Fibroblast of lung (primary cell): ENCODE results near the gene CLMN. TPM values are rescaled to one million over a fixed set of nuclear protein-coding genes. Genes with fewer than 3 reads are reported as not detected.

Experiments used
- DNase-seq, 2 donors: peaks; one replicate each; pipeline versions ENCODE4 v3.0.0 to v3.0.0-alpha.2; 2010; ENCODE audit warnings: low read depth in 2 of 2
- H2AFZ ChIP-seq: 2 replicates; pipeline ENCODE4 v1.5.1; 2012; ENCODE audit warnings: low read length, control low read depth, inconsistent platforms
- H3K27ac ChIP-seq: 2 replicates; pipeline ENCODE4 v1.5.1; 2011; ENCODE audit warnings: low read length, control low read depth; ENCODE audit not compliant: insufficient read depth
- H3K27me3 ChIP-seq: 2 replicates; pipeline ENCODE4 v1.5.1; 2011; ENCODE audit warnings: mild to moderate bottlenecking, low read length; ENCODE audit not compliant: control insufficient read depth, insufficient read depth
- H3K36me3 ChIP-seq: 2 replicates; pipeline ENCODE4 v1.5.1; 2011; ENCODE audit warnings: low read length; ENCODE audit not compliant: control insufficient read depth, insufficient read depth
- H3K4me1 ChIP-seq: 2 replicates; pipeline ENCODE4 v1.5.1; 2011; ENCODE audit warnings: low read length; ENCODE audit not compliant: control insufficient read depth, insufficient read depth; ENCODE audit errors: extremely low read depth
- H3K4me2 ChIP-seq: 2 replicates; pipeline ENCODE4 v1.5.1; 2011; ENCODE audit warnings: low read length, control low read depth; ENCODE audit not compliant: insufficient read depth; ENCODE audit errors: extremely low read depth
- H3K4me3 ChIP-seq, 4 experiments: fragments of 200-600 bp in 1 of 4; sonication (generic) in 1 of 4; replicated peaks in 1 of 4; 2 replicates each; pipeline ENCODE4 v1.5.1; 2011 to 2016; ENCODE audit warnings: low read length in 4 of 4, low read depth in 3 of 4, mild to moderate bottlenecking in 3 of 4, control low read depth in 2 of 4, inconsistent platforms in 1 of 4, mixed read lengths in 1 of 4; ENCODE audit not compliant: insufficient read depth in 1 of 4; ENCODE audit errors: control extremely low read depth in 1 of 4
- H3K79me2 ChIP-seq: 2 replicates; pipeline ENCODE4 v1.5.1; 2012; ENCODE audit warnings: mild to moderate bottlenecking, low read length, inconsistent platforms; ENCODE audit not compliant: control insufficient read depth, insufficient read depth
- H3K9ac ChIP-seq: 2 replicates; pipeline ENCODE4 v1.5.1; 2011; ENCODE audit warnings: mild to moderate bottlenecking, low read length, control low read depth; ENCODE audit not compliant: insufficient read depth
- H3K9me3 ChIP-seq: 2 replicates; pipeline ENCODE4 v1.5.1; 2012; ENCODE audit warnings: low read depth, low read length; ENCODE audit not compliant: control insufficient read depth, insufficient read depth
- H4K20me1 ChIP-seq: 2 replicates; pipeline ENCODE4 v1.5.1; 2011; ENCODE audit warnings: low read length; ENCODE audit not compliant: control insufficient read depth, insufficient read depth; ENCODE audit errors: extremely low read depth
- EZH2 ChIP-seq: IDR thresholded peaks from 2 replicates; pipeline ENCODE4 v1.5.1; 2012; ENCODE audit warnings: low read length, control low read depth, mild to moderate bottlenecking; ENCODE audit errors: missing control alignments
- polyA plus RNA-seq, 2 donors: library from polyadenylated mRNA; depleted of rRNA in 1 of 2; stranded (reverse) in 1 of 2; unstranded in 1 of 2; fragments of >200 nt; gene quantifications; 2 replicates each; pipeline ENCODE4 v1.2.1, GENCODE V29; 2011 to 2012; ENCODE audit warnings: missing spikeins in 1 of 2
- total RNA-seq: library from RNA; depleted of rRNA; stranded (reverse); fragments of >200 nt; gene quantifications from 2 replicates; pipeline ENCODE4 v1.2.1, GENCODE V29; 2014
- TF ChIP-seq, protein P1 (sequence below), 2 donors: IDR thresholded peaks in 1 of 2; conservative IDR thresholded peaks in 1 of 2; 1 replicate in 1 of 2; 2 replicates in 1 of 2; pipeline ENCODE4 v1.5.1; 2011 to 2012; ENCODE audit warnings: low read length in 2 of 2, control low read depth in 1 of 2, inconsistent platforms in 1 of 2, low read depth in 1 of 2, mild to moderate bottlenecking in 1 of 2

CLMN gene
- total and polyA plus RNA-seq, 2 donors (not counting 1 experiment from before 2014, with no cell fraction given) = 0.83 to 2.7 TPM

DNA sequence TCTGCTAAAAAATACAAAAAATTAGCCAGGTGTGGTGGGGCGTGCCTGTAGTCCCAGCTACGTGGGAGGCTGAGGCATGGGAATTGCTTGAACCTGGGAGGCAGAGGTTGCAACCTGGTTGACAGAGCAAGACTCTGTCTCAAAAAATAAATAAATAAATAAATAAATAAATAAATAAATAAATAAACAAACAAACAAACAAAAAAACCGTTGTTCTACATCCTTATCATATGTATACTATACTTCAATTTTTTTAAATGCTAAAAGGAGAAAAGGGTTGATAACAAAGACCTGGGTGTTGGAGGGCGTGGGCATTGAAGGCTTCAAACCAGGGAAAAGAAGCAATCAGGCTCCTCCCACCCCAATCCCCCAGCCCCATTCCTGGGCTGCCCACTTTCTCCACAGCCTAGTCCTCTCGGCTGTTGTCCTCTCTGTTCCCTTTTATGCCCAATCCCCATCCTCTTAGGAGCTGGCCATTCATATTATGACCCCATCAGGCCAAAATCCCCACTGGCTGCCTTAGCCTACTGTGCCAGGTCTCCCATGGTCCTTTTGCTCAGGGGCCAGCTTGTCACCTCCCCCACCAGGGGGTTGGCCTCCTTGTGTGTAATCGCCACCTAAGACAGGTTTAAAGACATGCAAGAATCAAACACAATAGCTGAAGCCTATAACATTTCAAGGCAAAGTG, 30.2 kb downstream of the CLMN start:
- peaks cover 9% of the 10 kb centered on the region for H3K4me1 ChIP-seq
- no peaks in the 10 kb centered on the region for H4K20me1 ChIP-seq
- no peak overlapping the region for H3K4me3 ChIP-seq
- no peak overlapping the region for H3K4me2 ChIP-seq
- H3K9me3 ChIP-seq = no peaks in the 10 kb centered on the region
- H3K27ac ChIP-seq = no peak overlapping the region
- H3K9ac ChIP-seq = no peak overlapping the region
- no peak for DNase-seq
- H3K27me3 ChIP-seq = no peaks in the 10 kb centered on the region
- H2AFZ ChIP-seq = no peak overlapping the region
- H3K36me3 ChIP-seq = no peaks in the 10 kb centered on the region
- H3K79me2 ChIP-seq = no peaks in the 10 kb centered on the region
- no peak for TF ChIP-seq EZH2
- TF ChIP-seq, protein P1, sequence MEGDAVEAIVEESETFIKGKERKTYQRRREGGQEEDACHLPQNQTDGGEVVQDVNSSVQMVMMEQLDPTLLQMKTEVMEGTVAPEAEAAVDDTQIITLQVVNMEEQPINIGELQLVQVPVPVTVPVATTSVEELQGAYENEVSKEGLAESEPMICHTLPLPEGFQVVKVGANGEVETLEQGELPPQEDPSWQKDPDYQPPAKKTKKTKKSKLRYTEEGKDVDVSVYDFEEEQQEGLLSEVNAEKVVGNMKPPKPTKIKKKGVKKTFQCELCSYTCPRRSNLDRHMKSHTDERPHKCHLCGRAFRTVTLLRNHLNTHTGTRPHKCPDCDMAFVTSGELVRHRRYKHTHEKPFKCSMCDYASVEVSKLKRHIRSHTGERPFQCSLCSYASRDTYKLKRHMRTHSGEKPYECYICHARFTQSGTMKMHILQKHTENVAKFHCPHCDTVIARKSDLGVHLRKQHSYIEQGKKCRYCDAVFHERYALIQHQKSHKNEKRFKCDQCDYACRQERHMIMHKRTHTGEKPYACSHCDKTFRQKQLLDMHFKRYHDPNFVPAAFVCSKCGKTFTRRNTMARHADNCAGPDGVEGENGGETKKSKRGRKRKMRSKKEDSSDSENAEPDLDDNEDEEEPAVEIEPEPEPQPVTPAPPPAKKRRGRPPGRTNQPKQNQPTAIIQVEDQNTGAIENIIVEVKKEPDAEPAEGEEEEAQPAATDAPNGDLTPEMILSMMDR (conservative IDR thresholded peaks at IDR 0.05 in 1 of 2, IDR thresholded peaks at IDR 0.05 in 1 of 2; ENCODE audit: low read depth in 1 of 2, low read length in 2 of 2) = no peak

GRCh38 chr14:95288672-95289322, 30.9 kb downstream of the CLMN start:
- Histone ChIP-seq H3K36me3 (no peaks in the 10 kb centered on the region), H3K79me2 (no peaks in the 10 kb centered on the region), H2AFZ (no peak overlapping the region), H3K9ac (no peak overlapping the region), H4K20me1 (no peaks in the 10 kb centered on the region), H3K4me3 (no peak overlapping the region), H3K4me2 (no peak overlapping the region), H3K4me1 (peaks cover 9% of the 10 kb centered on the region), H3K9me3 (no peaks in the 10 kb centered on the region), H3K27ac (no peak overlapping the region), H3K27me3 (no peaks in the 10 kb centered on the region)
- no peak for DNase-seq
- TF ChIP-seq, protein P1 (conservative IDR thresholded peaks at IDR 0.05 in 1 of 2, IDR thresholded peaks at IDR 0.05 in 1 of 2; ENCODE audit: low read depth in 1 of 2, low read length in 2 of 2) = no peak
- TF ChIP-seq EZH2 = no peak

- H3K36me3 ChIP-seq = no peaks in the 10 kb centered on the region
- no peaks in the 10 kb centered on the region for H3K27me3 ChIP-seq
- H3K4me2 ChIP-seq = no peak overlapping the region
- H2AFZ ChIP-seq = no peak overlapping the region
- H4K20me1 ChIP-seq = no peaks in the 10 kb centered on the region
- no peak overlapping the region for H3K4me3 ChIP-seq
- H3K79me2 ChIP-seq = no peaks in the 10 kb centered on the region
- DNase-seq = no peak
- H3K27ac ChIP-seq = no peak overlapping the region
- no peak overlapping the region for H3K9ac ChIP-seq
- H3K4me1 ChIP-seq = peaks cover 9% of the 10 kb centered on the region
- no peaks in the 10 kb centered on the region for H3K9me3 ChIP-seq
- TF ChIP-seq EZH2 = no peak
- TF ChIP-seq, protein P1 (conservative IDR thresholded peaks at IDR 0.05 in 1 of 2, IDR thresholded peaks at IDR 0.05 in 1 of 2; ENCODE audit: low read depth in 1 of 2, low read length in 2 of 2) = no peak
Observed at GRCh38 chr14:95287176-95287754, 32.4 kb downstream of the CLMN start.
